ENCODE data around the gene PCSK1.
"Not testable (repeated sequence)": the region's sequence is repeated elsewhere in the genome, so short reads cannot be mapped to it uniquely, and the experiment has no call there.

Gene PCSK1

DNA sequence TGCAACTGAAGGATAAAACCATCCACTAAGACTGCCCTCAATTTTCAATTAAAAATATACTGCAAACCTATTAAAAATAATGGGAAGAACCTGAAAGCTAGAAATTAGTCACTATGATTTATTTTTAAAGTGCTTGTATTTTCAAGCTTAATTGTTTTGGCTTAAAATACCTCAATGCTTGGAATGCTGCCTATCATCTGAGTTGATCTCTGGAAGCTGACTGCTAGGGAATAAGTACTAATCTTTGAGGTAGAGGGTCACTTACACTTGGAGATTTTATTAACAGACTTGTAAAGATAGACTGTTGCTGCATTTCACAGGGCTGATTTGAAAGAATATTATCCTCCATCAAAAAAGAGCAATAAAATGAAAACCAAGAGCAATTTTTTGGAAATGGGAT is 6.2 kb downstream of the PCSK1 start:
- no peak for DNase-seq (ENCODE audit: low spot score)

DNA sequence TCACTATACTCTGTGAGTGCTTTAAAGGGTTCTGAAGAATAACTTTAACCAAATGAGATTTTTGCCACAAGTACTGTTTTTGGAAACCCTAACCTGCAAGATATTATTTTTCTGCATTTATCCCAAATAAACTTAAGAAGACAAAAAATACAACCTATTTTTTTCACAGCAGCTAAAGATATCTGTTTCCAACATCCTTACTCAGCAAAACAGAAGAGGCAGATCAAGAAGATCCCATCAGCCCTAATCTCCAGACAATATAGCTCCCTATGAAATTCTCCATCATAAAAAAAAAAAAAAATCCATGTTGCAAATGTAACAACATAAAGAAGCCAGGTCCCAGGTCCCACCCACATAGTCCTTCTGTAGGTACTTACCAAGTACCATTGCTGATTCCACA is 7.6 kb downstream of the PCSK1 start:
- DNase-seq (ENCODE audit: low spot score), result no peak

DNA sequence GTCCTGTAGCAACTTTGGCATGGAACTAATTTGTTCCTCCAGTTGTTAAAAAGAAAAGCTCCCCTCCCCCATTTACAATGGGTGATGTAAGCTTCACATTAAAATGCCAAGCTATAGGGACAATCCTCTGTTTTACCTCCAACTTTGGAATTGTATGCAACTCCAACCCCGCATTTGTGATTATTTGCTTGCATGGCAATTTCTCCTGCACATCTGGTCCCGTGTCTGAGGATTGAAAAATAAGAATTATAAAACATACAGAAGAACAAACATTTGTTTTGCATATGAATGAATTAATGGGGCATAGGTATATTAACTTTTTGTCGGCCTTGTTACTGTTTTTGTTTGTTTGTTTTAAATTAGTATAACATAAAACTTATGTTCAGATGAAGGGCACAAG is 17.2 kb downstream of the PCSK1 start:
- DNase-seq (ENCODE audit: low spot score), result no peak

DNA sequence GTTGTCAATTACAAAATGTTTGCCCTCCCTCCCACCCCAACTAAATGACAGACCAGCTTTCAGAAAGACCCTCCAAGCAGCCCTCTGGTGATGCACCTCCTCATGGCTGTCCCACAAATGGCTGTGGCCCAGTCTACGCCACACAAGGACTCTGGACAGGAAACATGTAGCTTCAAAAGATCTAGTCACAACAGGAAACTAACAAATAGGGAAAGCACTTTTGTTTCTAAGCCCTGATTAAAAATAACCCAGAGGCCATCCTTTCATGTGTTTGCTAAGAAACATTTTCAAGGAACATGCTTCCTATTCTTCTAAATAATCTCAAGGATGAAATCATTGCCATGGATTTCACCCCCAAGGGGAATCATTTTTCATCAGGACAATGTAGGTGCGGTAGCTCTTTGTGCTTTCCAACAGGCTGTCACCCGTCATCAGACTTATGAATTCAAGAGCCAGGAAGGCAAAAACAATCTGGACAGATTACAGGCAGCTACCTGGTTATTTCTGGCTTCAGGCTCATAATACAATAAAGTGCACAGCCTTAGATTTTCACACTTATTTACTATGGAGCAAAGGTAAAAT is 20.1 kb downstream of the PCSK1 start:
- no peak for DNase-seq (ENCODE audit: low spot score)

DNA sequence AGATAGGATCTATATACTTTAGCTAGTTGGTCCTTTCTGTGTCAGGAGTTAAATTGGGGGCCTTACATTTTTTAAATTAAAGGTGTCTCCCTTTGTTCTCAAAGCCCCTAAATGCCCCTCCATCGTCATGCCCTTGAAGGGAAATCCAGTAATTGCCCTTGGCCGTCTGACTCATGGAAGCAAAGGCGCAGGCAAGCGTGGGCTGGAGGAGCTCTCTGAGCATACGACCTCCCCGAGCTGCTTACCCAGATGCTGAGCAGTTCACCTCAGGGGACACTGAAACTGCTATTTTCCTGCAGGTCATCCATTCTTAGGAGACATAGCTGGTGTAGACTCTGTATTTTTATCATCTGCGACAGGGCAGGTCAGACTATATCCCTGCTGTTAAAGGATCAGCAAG is 23.0 kb downstream of the PCSK1 start:
- no peak for DNase-seq (ENCODE audit: low spot score)

DNA sequence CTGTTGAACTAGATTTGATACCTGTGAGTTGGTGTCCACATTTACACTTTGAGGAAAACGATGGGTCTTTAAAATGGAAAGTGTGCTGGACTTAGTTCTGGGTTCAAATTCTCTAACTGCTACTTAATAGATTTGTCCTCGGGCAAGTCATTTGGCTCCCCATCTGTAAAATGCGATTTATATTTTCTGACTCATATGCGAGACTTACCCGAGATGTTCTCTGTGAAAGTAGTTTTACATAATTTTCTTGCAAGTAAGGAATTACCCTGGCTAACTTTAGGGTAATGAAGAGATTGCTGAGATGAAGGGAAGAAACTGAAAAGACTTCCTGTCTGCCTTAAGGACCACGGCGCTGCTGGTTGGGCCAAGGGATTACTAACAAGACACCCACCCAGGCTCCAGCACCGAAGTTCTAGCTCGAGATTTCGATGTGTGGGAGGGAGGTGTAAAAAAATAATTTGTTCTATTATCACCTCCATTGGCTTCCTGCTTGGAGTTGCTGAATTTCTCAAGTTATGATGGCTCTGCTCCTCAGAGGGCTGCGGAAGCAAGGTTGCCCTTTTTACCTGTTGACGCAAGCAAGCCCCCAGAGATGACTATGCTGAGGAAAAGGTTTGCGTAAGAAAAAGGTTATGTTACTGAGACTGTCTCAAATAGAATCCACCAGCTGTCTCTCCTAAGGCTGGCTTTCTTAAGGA is 24.1 kb downstream of the PCSK1 start:
- DNase-seq (ENCODE audit: low spot score), result no peak

DNA sequence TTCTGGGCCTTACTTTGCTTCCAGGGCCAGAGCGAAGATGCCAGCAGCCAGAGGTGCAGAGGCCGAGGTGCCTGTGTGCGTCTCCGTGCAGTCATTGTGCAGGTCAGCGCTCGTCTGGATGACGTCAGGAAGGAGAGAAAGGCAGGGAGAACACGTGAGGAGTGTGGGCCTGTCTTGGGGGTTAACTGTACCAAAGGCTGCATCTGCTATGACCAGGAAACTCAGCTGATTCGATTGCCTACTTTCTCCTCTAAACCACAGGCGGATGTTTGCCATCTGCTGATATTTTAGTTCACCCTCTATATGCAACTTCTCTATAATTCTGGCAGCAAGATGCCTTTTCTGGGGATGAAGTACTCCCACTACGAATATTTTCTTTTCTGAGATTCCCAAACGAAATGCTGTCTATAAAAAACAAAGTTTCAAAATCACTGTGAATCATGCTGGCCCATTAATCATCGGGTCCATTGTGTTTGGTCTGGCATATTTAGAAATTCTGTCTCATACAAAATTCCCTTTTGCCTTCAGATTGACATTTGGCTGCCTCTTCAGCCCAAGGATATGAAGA is 24.8 kb downstream of the PCSK1 start:
- no peak for DNase-seq (ENCODE audit: low spot score)

DNA sequence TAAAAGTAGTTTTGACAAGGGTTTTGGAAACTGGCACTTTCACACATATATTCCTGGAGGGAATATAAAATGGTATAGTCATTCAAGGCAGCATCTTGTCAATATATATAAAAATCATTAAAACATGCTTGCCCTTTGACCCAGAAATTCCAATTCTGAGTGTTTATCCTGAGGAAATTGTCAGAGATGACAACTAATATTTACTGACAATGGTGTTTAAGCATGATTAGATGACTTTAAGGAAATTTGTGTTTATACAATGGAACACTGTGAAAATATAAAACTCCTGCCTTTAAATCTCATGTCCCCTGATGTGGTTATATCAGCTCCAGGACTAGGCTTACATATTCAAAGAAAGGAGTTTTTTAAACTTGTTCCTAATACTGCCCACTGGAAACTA is 25.6 kb downstream of the PCSK1 start:
- no peak for DNase-seq (ENCODE audit: low spot score)

DNA sequence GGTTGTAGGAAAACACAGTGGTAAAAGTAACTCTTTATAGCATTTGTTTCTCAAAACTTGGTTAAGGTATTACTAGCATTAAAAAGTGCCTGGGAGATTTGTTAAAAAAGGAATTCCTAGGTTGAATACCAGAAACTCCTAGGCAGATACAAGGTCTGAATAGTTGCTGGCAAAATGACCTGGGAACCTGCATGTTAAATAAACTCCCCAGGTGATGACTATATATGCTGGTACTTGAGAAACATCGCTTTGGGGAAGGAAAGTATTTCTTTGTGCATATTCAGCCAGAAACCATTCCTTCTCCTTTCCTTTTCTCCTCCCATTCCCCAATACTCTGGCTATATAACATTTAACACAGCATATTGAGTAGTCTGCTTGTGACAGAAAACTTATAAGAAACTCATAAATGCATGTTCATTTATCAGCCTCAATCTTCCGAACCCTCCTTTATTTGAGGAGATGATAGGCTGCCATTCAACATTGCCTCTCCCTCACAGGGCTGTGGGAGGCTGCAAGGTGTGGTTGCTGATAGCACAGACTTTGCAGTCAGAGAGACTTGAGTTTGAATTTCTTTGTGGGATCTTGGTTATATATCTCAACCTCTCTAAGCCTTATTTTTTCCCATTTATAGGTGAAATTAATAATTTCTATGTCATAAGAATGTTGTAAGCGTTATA is 28.7 kb downstream of the PCSK1 start:
- DNase-seq (ENCODE audit: low spot score), result no peak

DNA sequence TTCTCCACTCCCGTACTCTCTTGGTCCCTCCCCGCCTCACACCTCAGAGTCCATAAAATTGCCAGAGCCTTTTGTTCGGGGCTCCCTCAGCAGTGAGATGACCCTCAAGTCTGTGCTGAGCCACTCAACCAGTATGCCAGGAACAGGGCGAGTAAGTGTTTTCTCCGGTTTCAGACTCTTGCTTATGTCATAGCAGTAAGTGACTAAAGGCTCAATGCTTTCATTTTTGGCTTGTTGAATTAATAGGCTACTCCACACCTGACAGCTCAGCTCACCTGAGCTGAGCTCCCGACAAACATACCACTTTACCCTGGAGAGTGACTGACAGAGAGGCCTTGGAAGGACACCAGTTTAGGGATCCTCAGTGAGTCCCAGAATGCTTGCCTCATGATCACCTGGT is 30.5 kb downstream of the PCSK1 start:
- no peak for DNase-seq (ENCODE audit: low spot score)

DNA sequence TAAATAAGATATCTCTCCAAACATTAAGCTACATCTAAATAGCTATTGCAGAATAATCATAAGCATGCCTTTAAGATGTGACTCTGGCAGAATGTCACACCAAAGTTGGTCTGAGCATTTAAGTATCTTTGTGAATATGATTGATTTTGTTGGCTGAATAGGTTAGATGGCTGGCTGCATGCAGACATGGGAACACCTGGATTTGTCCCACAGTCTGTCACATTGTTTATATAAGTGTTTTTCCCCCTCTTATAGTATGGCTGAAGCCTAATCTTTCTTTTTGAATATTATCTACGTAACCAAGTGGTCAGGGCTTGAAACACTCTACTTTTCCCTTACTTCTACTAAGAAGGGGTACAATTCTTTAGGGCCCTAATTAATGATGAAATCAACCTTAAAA is 36.2 kb downstream of the PCSK1 start:
- no peak for DNase-seq (ENCODE audit: low spot score)

DNA sequence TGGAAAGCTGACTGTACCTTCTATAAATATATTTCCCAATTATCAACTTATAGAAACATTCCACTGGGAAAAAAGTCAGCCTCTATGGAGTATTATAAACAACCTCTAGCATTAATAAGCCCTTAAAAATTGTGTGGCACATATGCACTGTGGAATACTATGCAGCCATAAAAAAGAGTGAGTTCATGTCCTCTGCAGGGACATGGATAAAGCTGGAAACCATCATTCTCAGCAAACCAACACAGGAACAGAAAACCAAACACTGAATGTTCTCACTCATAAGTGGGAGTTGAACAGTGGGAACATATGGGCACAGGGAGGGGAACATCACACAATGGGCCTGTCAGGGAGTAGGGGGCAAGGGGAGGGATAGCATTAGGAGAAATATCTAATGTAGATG is 37.8 kb downstream of the PCSK1 start:
- not testable (repeated sequence) for DNase-seq (ENCODE audit: low spot score)

DNA sequence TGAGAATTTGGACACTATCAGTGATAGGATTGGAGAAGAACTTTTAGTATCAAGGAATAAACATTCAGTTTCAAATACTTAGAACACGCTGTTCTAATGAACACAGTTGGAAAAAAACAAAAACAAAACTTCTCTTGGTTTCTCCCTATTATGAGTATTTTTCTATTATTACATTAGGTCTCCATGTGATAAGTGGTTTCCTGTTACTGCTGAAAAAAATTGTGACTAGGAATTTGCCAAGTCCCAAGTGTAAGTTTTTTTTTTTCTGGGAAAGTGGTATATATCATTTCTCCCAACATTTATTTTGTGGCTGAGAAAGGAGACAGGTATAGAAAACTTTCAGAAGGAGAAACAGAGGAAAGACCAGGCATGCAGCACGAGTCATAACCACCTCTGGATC is 41.1 kb downstream of the PCSK1 start:
- DNase-seq (ENCODE audit: low spot score), result no peak

DNA sequence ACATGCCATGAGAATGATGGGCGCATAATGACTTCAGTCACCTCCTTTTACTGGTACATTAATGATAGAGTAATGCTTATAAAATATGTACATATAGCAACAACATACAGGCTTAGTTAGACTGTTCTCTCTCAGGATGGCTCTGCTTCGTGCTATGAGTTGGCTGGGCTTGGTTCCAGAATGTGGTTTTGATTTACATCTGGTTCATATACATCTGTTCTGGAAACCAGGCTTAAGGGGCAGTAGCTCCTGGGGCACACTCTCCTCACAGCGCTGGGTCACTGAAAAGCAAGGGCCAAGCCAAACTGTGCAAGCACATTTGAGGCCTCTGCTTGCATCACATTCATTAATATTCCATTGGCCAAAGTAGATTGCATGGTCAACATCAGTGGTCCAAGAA is 44.9 kb downstream of the PCSK1 start:
- no peak for DNase-seq (ENCODE audit: low spot score)

DNA sequence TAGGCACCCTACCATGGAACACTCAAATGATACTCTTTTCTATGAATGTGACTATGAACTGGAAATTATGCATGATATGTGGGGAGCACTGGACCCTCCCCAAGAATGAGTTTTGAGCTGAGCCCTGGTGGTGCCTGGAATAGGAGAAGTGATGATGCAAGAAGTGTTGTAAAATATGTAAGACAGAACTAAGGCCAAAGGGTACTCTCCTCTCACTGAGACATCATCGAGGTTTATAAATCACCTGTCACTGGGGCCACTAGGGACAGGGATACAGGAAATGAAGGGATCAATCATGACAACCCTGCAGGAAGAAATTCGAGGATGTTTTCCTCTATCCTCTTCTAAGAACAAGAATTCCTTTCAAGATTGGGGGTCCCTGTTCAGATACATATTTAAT is 45.4 kb downstream of the PCSK1 start:
- DNase-seq (ENCODE audit: low spot score), result no peak

DNA sequence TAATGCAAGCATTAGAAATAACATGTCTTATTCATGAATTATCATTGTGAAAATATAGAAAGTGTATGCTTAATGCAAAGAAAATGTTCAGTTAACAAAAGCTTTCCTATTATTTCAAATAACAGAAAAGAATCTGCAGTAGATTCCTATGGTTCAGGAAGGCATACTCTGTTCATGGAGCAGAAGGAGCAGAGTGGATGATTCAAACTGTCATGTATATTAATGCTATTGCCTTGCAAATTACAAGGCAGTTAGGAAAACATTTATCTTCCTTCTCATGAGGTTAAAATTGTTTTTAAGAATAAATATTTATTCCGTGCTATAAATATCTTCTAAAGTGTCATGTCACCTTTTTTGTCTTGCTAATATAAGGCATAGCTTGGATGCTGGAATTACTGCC is 47.5 kb downstream of the PCSK1 start:
- no peak for DNase-seq (ENCODE audit: low spot score)

DNA sequence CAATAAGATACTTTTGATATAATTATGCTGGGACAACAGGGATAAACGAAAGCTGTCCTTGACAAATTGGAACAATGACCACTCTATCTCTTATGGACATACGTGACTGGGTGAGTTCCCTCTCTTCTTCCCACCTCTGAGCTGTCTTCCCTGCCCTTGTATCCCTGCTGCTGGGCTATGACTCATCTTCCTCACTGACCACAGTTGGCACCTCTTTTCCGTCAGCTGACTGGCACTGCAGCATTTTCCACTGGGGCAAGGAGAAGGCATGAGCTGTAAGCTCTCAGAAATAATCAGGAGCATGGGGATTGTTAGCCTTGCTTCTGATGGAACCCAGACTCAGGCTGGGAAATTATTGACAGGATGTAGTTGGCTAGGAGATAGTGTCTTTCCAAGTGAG is 48.7 kb downstream of the PCSK1 start:
- peak; percentile 85 for DNase-seq (ENCODE audit: low spot score)

DNA sequence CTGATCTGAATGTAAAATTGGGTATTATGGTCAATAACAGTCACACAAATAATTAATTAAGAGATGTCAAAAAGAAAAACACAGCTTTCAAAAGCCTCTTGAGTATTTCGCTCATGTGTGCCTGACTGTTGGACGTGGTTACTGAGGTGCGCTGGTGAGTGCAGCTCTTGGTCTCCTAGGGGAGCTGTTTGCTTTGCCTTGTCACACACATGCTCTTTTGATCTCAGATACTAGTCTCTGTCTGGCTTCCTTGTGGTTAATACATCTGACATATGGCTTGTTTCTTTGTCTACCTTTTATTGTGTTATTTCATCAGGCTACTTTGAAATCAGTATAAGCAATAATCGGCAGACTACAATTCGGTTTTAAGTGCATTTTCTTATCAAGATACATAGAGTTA is 51.5 kb downstream of the PCSK1 start:
- DNase-seq (ENCODE audit: low spot score), result no peak

DNA sequence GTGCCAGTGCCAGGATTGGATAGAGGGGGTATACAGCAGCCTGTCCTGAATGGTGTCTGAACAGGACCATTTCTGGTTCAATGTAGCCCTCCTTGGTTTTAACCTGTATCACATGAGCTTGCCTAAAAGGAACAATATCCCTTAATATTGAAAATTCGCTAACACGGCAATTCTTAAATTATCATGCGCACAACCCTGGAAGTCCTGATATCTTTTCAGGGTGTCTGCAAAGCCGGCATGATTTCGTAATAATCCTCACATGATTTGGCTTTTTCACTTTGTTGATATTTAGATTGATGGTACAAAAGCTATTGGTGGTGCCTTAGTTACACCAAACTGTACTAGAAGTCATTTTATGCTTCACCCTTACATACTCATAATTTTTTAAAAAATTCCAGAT is 53.2 kb downstream of the PCSK1 start:
- DNase-seq (ENCODE audit: low spot score), result no peak

DNA sequence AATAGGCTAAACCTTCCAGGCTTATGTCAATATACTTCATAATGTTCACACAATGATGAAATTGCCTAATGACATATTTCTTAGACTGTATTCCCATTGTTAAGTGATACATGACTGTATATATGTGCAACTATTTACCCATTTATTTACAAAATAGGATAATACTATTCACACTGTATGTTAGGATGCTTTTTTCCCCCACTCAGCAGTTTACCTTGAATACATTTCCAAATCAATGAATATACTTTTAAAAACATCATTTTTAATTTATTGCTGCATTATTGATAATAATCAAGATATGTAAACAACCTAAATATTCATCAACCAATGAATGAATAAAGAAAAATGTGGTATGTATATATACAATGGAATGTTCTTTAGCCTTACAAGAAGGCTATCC is 55.5 kb downstream of the PCSK1 start:
- no peak for DNase-seq (ENCODE audit: low spot score)

DNA sequence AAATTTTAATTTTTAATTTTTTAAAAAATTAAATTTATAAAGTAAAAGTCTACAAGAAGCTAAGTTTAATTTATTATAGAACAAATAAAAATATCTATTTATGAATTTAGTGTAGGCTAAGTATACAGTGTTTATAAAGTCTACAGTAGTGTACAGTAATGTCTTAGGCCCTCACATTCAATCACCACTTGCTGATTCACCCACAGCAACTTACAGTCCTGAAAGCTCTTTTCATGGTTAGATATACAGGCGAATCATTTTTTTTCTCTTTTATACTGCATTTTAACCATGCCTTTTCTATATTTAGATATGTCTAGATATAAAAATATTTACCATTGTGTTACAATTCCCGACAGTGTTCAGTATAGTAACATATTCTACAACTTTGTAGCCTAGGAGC is 55.9 kb downstream of the PCSK1 start:
- no peak for DNase-seq (ENCODE audit: low spot score)

DNA sequence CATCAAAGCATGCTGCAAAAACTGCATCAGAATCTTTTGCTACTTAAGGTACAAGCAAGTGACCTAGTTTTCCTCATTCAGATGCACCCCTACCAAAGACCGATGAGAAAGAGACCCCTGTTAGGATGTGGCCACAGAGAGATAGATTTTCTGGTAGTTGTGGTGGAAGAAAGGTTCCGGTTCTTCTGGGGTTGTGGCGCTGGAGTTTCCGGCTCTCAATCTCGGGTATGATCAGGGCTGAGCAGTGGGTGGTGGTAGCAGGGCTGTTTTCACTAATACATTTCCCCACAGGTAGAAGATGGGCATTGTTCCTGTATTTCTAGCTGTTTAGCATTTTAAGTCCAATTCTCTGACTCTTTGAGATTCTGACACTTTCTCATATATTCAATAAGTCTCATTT is 58.4 kb downstream of the PCSK1 start:
- DNase-seq (ENCODE audit: low spot score), result no peak

DNA sequence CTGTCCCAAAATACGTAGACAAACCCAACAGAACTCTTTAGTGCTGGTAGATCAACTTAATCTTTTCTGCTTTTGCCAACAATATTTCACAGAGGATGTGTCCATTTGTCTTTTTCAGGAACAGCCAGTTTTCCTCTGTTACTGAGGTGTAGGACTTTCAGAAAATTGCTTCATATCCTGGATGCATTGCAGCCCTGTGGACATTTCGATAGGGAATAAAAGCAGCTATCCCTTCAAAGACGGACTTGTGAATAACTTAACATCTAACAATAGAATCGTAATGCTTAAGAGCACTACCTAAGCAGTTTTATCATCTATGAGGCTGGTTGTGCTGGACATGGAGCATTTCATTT is 59.7 kb downstream of the PCSK1 start:
- DNase-seq (ENCODE audit: low spot score), result no peak

All from COLO829 (cell line).